K562 (cell line): ENCODE measurements around the gene CCDC85C. TPM values are rescaled to one million over a fixed set of nuclear protein-coding genes. Genes with fewer than 3 reads are reported as not detected.

ENCODE experiments used
- MGA ChIP-seq: fragments of 450-650 bp; IDR thresholded peaks from 2 replicates; pipeline ENCODE4 v1.6.1; 2016; ENCODE audit warnings: mild to moderate bottlenecking, moderate library complexity
- polyA plus RNA-seq, 8 experiments: library from polyadenylated mRNA; depleted of rRNA in 4 of 8; stranded (reverse) in 5 of 8; unstranded in 3 of 8; fragments of >200 nt; fragmentation: Nextera tagmentation in 2 of 8; fragmentation: Illumina TruSeq in 1 of 8; extraction: Ambion mirVana in 2 of 8; extraction: Trizol in 1 of 8; gene quantifications; 2 replicates each; pipeline versions ENCODE4 v1.2.1 to v1.2.3, GENCODE V29; 2011 to 2014; ENCODE audit warnings: inconsistent platforms in 1 of 8, missing spikeins in 1 of 8
- total RNA-seq, 7 experiments: library from RNA; depleted of rRNA in 6 of 7; stranded (reverse); fragments of >200 nt in 6 of 7; fragmentation: Illumina TruSeq in 2 of 7; extraction: Trizol in 2 of 7; gene quantifications; 2 replicates each; pipeline versions ENCODE4 v1.2.1 to v1.2.3, GENCODE V29; 2011 to 2021; ENCODE audit warnings: low replicate concordance in 1 of 7

Gene CCDC85C
- total and polyA plus RNA-seq, 9 of the 15 experiments (the other 6 are each of a cell fraction or from before 2014, with no cell fraction given), result 0.18 to 22.0 (median 6.3) TPM

- TF ChIP-seq MGA, result no peak
Measured at GRCh38 chr14:99541677-99542470, 62.1 kb downstream of the CCDC85C start (continued).
